ENCODE measurements around the gene COL12A1.
A peak's percentile ranks its signal among the peaks of the same experiment; 100 is the strongest.

The COL12A1 gene

GRCh38 chr6:75154973-75155372 is 50.9 kb downstream of the COL12A1 start:
- Histone ChIP-seq H3K27me3 (replicated peaks; ENCODE audit: control insufficient read depth, insufficient read depth, low read length) (no peaks in the 10 kb centered on the region), H3K9ac (ENCODE audit: low read length) (no peak overlapping the region), H3K9me3 (ENCODE audit: control insufficient read depth, low read length) (no peaks in the 10 kb centered on the region), H3K4me1 (ENCODE audit: control insufficient read depth, insufficient read depth, low read length) (peaks cover 23% of the 10 kb centered on the region), H3K4me3 (ENCODE audit: low read length) (no peak overlapping the region), H3K36me3 (ENCODE audit: control insufficient read depth, insufficient read depth, low read length, severe bottlenecking) (peaks cover 74% of the 10 kb centered on the region)
- DNase-seq (ENCODE audit: low read depth): no peak

DNA sequence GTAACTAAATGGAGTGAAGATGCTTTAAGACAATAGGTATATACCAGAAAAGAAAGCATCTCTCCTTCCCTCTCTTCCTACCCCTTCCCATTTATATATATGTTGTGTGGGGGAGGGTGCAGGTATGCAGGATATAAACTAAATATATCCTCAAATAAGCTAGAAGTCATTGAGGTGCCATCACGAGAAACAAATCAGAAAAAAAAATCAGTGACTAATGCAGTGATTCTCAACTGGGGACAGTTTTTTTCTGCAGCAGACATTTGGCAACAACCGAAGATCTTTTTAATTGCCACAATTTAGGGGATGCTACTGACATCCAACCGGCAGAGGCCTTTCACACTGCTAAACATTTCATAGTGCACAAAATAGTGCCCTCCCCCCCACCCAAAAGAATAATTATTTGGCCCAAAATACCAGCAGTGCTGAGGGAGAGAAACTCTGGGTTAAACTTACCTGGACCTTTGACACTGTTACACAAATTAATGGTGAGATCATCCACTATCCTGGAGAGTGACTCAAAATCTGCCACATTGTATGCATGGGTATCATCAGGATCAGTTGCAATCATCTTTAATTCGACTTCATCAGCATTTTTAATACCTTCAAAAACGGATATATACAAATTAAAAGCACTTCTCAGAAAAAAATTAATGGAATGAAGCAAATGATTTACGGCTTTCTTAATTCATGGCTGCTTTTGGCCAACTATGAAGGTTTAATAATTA is 55.0 kb downstream of the COL12A1 start:
- peaks cover 42% of the 10 kb centered on the region for H3K4me1 ChIP-seq (ENCODE audit: control insufficient read depth, insufficient read depth, low read length)
- no peak overlapping the region for H3K4me3 ChIP-seq (ENCODE audit: low read length)
- no peak for DNase-seq (ENCODE audit: low read depth)
- no peak overlapping the region for H3K9ac ChIP-seq (ENCODE audit: low read length)
- peaks cover 86% of the 10 kb centered on the region for H3K36me3 ChIP-seq (ENCODE audit: control insufficient read depth, insufficient read depth, low read length, severe bottlenecking)
- H3K9me3 ChIP-seq (ENCODE audit: control insufficient read depth, low read length): no peaks in the 10 kb centered on the region
- no peaks in the 10 kb centered on the region for H3K27me3 ChIP-seq (replicated peaks; ENCODE audit: control insufficient read depth, insufficient read depth, low read length)

GRCh38 chr6:75149696-75150095 is 56.2 kb downstream of the COL12A1 start:
- Histone ChIP-seq H3K27me3 (replicated peaks; ENCODE audit: control insufficient read depth, insufficient read depth, low read length) (no peaks in the 10 kb centered on the region), H3K4me1 (ENCODE audit: control insufficient read depth, insufficient read depth, low read length) (peaks cover 42% of the 10 kb centered on the region), H3K4me3 (ENCODE audit: low read length) (peak overlapping the region; percentile 52), H3K9me3 (ENCODE audit: control insufficient read depth, low read length) (no peaks in the 10 kb centered on the region), H3K36me3 (ENCODE audit: control insufficient read depth, insufficient read depth, low read length, severe bottlenecking) (peaks cover 86% of the 10 kb centered on the region), H3K9ac (ENCODE audit: low read length) (peak overlapping the region; percentile 74)
- no peak for DNase-seq (ENCODE audit: low read depth)

- Histone ChIP-seq H3K9ac (ENCODE audit: low read length) (peak overlapping the region; percentile 74), H3K27me3 (replicated peaks; ENCODE audit: control insufficient read depth, insufficient read depth, low read length) (no peaks in the 10 kb centered on the region), H3K9me3 (ENCODE audit: control insufficient read depth, low read length) (no peaks in the 10 kb centered on the region), H3K4me1 (ENCODE audit: control insufficient read depth, insufficient read depth, low read length) (peaks cover 42% of the 10 kb centered on the region), H3K36me3 (ENCODE audit: control insufficient read depth, insufficient read depth, low read length, severe bottlenecking) (peaks cover 86% of the 10 kb centered on the region), H3K4me3 (ENCODE audit: low read length) (peak overlapping the region; percentile 52)
- no peak for DNase-seq (ENCODE audit: low read depth)
Measured at GRCh38 chr6:75149240-75149639, 56.6 kb downstream of the COL12A1 start.

DNA sequence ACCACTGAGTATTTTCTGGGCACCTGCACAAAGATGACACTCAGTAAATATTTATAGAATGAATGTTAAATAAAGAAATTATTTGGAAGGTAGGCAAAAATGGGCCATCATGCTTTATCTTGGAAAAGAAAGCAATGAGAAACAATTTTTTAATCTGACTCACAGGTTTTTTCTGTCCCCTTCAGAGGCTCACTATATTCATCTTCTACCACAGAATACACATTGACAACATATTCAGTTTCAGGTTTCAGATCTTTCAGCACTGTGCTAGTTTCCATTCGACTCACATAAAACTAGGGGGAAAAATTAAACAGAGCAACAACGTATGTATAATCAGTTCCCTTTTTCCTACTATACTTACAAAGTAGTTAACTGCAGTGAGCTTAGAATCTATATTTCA is 58.3 kb downstream of the COL12A1 start:
- peaks cover 59% of the 10 kb centered on the region for H3K4me1 ChIP-seq (ENCODE audit: control insufficient read depth, insufficient read depth, low read length)
- H3K36me3 ChIP-seq (ENCODE audit: control insufficient read depth, insufficient read depth, low read length, severe bottlenecking): peaks cover 77% of the 10 kb centered on the region
- peak overlapping the region; percentile 19 for H3K4me3 ChIP-seq (ENCODE audit: low read length)
- no peaks in the 10 kb centered on the region for H3K9me3 ChIP-seq (ENCODE audit: control insufficient read depth, low read length)
- H3K9ac ChIP-seq (ENCODE audit: low read length): no peak overlapping the region
- DNase-seq (ENCODE audit: low read depth): peak; percentile 42
- H3K27me3 ChIP-seq (replicated peaks; ENCODE audit: control insufficient read depth, insufficient read depth, low read length): no peaks in the 10 kb centered on the region

DNA sequence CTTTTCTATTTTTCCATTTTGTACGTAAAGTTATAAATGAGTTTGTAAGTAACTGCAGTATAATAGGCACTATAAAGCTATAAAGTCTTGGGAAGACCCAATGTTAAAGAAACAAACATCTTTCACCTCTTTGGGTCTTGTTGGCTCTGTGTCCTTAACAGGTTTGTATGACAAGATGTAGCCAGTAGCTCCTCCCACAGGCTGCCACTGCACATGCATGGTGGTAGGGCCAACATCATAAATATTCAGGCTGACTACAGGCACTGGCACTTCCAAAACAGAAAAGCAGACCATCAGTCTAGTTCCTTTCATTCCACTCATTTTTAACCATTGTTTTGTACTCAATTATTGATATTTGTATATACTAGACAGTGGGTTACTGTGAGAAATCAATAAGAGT is 59.9 kb downstream of the COL12A1 start:
- Histone ChIP-seq H3K4me3 (ENCODE audit: low read length) (no peak overlapping the region), H3K4me1 (ENCODE audit: control insufficient read depth, insufficient read depth, low read length) (peaks cover 59% of the 10 kb centered on the region), H3K9ac (ENCODE audit: low read length) (no peak overlapping the region), H3K27me3 (replicated peaks; ENCODE audit: control insufficient read depth, insufficient read depth, low read length) (no peaks in the 10 kb centered on the region), H3K9me3 (ENCODE audit: control insufficient read depth, low read length) (no peaks in the 10 kb centered on the region), H3K36me3 (ENCODE audit: control insufficient read depth, insufficient read depth, low read length, severe bottlenecking) (peaks cover 77% of the 10 kb centered on the region)
- no peak for DNase-seq (ENCODE audit: low read depth)

- Histone ChIP-seq H3K36me3 (ENCODE audit: control insufficient read depth, insufficient read depth, low read length, severe bottlenecking) (peaks cover 78% of the 10 kb centered on the region), H3K9me3 (ENCODE audit: control insufficient read depth, low read length) (no peaks in the 10 kb centered on the region), H3K4me1 (ENCODE audit: control insufficient read depth, insufficient read depth, low read length) (peaks cover 52% of the 10 kb centered on the region), H3K9ac (ENCODE audit: low read length) (no peak overlapping the region), H3K27me3 (replicated peaks; ENCODE audit: control insufficient read depth, insufficient read depth, low read length) (no peaks in the 10 kb centered on the region), H3K4me3 (ENCODE audit: low read length) (no peak overlapping the region)
- DNase-seq (ENCODE audit: low read depth): no peak
Measured at GRCh38 chr6:75145211-75145610, 60.6 kb downstream of the COL12A1 start.

GRCh38 chr6:75144386-75144785 is 61.5 kb downstream of the COL12A1 start:
- no peak for DNase-seq (ENCODE audit: low read depth)
- no peak overlapping the region for H3K4me3 ChIP-seq (ENCODE audit: low read length)

GRCh38 chr6:75143191-75143590 is 62.7 kb downstream of the COL12A1 start:
- Histone ChIP-seq H3K36me3 (ENCODE audit: control insufficient read depth, insufficient read depth, low read length, severe bottlenecking) (peaks cover 89% of the 10 kb centered on the region), H3K27me3 (replicated peaks; ENCODE audit: control insufficient read depth, insufficient read depth, low read length) (no peaks in the 10 kb centered on the region), H3K9ac (ENCODE audit: low read length) (peak overlapping the region; percentile 19), H3K4me3 (ENCODE audit: low read length) (no peak overlapping the region), H3K4me1 (ENCODE audit: control insufficient read depth, insufficient read depth, low read length) (peaks cover 32% of the 10 kb centered on the region), H3K9me3 (ENCODE audit: control insufficient read depth, low read length) (no peaks in the 10 kb centered on the region)
- peak; percentile 91 for DNase-seq (ENCODE audit: low read depth)

More at GRCh38 chr6:75144386-75144785, 61.5 kb downstream of the COL12A1 start:
- no peaks in the 10 kb centered on the region for H3K27me3 ChIP-seq (replicated peaks; ENCODE audit: control insufficient read depth, insufficient read depth, low read length)
- no peak overlapping the region for H3K9ac ChIP-seq (ENCODE audit: low read length)
- peaks cover 87% of the 10 kb centered on the region for H3K36me3 ChIP-seq (ENCODE audit: control insufficient read depth, insufficient read depth, low read length, severe bottlenecking)
- peaks cover 44% of the 10 kb centered on the region for H3K4me1 ChIP-seq (ENCODE audit: control insufficient read depth, insufficient read depth, low read length)
- H3K9me3 ChIP-seq (ENCODE audit: control insufficient read depth, low read length): no peaks in the 10 kb centered on the region

DNA sequence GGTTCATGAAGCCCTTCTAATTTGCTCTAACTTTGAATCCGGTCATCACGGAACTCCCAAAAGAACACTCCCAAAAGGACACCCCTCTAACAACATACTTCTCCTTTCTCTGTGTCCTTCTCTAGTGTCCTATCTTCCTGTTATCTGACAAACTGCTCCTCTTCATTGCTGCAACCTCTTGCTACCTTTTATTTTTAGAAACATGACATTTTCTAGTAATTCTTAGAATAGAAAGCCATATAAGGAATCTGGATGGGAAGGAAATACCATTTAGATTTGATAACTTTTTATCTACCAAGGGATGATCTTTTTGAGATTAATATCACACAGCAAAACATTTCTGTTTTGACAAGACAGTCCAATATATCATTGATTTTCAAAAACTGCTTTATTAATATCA is 63.1 kb downstream of the COL12A1 start:
- H3K27me3 ChIP-seq (replicated peaks; ENCODE audit: control insufficient read depth, insufficient read depth, low read length): no peaks in the 10 kb centered on the region
- peaks cover 89% of the 10 kb centered on the region for H3K36me3 ChIP-seq (ENCODE audit: control insufficient read depth, insufficient read depth, low read length, severe bottlenecking)
- H3K9ac ChIP-seq (ENCODE audit: low read length): peak overlapping the region; percentile 10
- peaks cover 27% of the 10 kb centered on the region for H3K4me1 ChIP-seq (ENCODE audit: control insufficient read depth, insufficient read depth, low read length)
- no peaks in the 10 kb centered on the region for H3K9me3 ChIP-seq (ENCODE audit: control insufficient read depth, low read length)
- H3K4me3 ChIP-seq (ENCODE audit: low read length): no peak overlapping the region
- no peak for DNase-seq (ENCODE audit: low read depth)

GRCh38 chr6:75135876-75136275 is 70.0 kb downstream of the COL12A1 start:
- Histone ChIP-seq H3K4me3 (ENCODE audit: low read length) (no peak overlapping the region), H3K27me3 (replicated peaks; ENCODE audit: control insufficient read depth, insufficient read depth, low read length) (no peaks in the 10 kb centered on the region), H3K4me1 (ENCODE audit: control insufficient read depth, insufficient read depth, low read length) (peaks cover 19% of the 10 kb centered on the region), H3K9ac (ENCODE audit: low read length) (no peak overlapping the region), H3K36me3 (ENCODE audit: control insufficient read depth, insufficient read depth, low read length, severe bottlenecking) (peaks cover 97% of the 10 kb centered on the region), H3K9me3 (ENCODE audit: control insufficient read depth, low read length) (no peaks in the 10 kb centered on the region)
- no peak for DNase-seq (ENCODE audit: low read depth)

- H3K4me3 ChIP-seq (ENCODE audit: low read length): no peak overlapping the region
- H3K4me1 ChIP-seq (ENCODE audit: control insufficient read depth, insufficient read depth, low read length): peaks cover 23% of the 10 kb centered on the region
- H3K9ac ChIP-seq (ENCODE audit: low read length): no peak overlapping the region
- H3K36me3 ChIP-seq (ENCODE audit: control insufficient read depth, insufficient read depth, low read length, severe bottlenecking): peaks cover 97% of the 10 kb centered on the region
- H3K9me3 ChIP-seq (ENCODE audit: control insufficient read depth, low read length): no peaks in the 10 kb centered on the region
- H3K27me3 ChIP-seq (replicated peaks; ENCODE audit: control insufficient read depth, insufficient read depth, low read length): no peaks in the 10 kb centered on the region
- no peak for DNase-seq (ENCODE audit: low read depth)
Measured at GRCh38 chr6:75135450-75135849, 70.4 kb downstream of the COL12A1 start.

All from adipocyte (in vitro differentiated cells).